Activated naive CD4-positive, alpha-beta T cell treated with anti-CD3 and anti-CD28 coated beads, Interleukin-2, amount 50 U/mL, for 24 hours (primary cell): ENCODE results near the gene PF4V1.
"Not testable (repeated sequence)": the region's sequence is repeated elsewhere in the genome, so short reads cannot be mapped to it uniquely, and the experiment has no call there.

Experiments used
- H3K27ac Mint-ChIP-seq: one replicate; pipeline ENCODE4 v1.8.0; 2021; ENCODE audit warnings: mild to moderate bottlenecking, mixed read lengths
- H3K27me3 Mint-ChIP-seq: one replicate; pipeline ENCODE4 v1.8.0; 2021; ENCODE audit warnings: mixed read lengths
- H3K36me3 Mint-ChIP-seq: one replicate; pipeline ENCODE4 v1.8.0; 2021; ENCODE audit warnings: mixed read lengths
- H3K4me1 Mint-ChIP-seq: one replicate; pipeline ENCODE4 v1.8.0; 2021; ENCODE audit warnings: mixed read lengths
- H3K4me3 Mint-ChIP-seq: one replicate; pipeline ENCODE4 v1.8.0; 2021; ENCODE audit warnings: mild to moderate bottlenecking, mixed read lengths
- H3K9me3 Mint-ChIP-seq: one replicate; pipeline ENCODE4 v1.8.0; 2021; ENCODE audit warnings: mixed read lengths

The PF4V1 gene

GRCh38 chr4:73874386-73874785 lies 21.3 kb downstream of the PF4V1 start:
- Mint-ChIP-seq H3K27ac (no peak overlapping the region), H3K4me1 (no peaks in the 10 kb centered on the region), H3K9me3 (no peaks in the 10 kb centered on the region), H3K4me3 (no peak overlapping the region), H3K36me3 (no peaks in the 10 kb centered on the region), H3K27me3 (peaks cover 7% of the 10 kb centered on the region)

GRCh38 chr4:73875401-73875800 lies 22.3 kb downstream of the PF4V1 start:
- Mint-ChIP-seq H3K9me3 (no peaks in the 10 kb centered on the region), H3K36me3 (no peaks in the 10 kb centered on the region), H3K4me3 (no peak overlapping the region), H3K27me3 (peaks cover 3% of the 10 kb centered on the region), H3K4me1 (no peaks in the 10 kb centered on the region), H3K27ac (no peak overlapping the region)

GRCh38 chr4:73883306-73883705 lies 30.2 kb downstream of the PF4V1 start:
- no peak overlapping the region for H3K4me3 Mint-ChIP-seq
- no peaks in the 10 kb centered on the region for H3K4me1 Mint-ChIP-seq
- H3K27me3 Mint-ChIP-seq = peaks cover 1% of the 10 kb centered on the region
- no peaks in the 10 kb centered on the region for H3K9me3 Mint-ChIP-seq
- H3K36me3 Mint-ChIP-seq = no peaks in the 10 kb centered on the region
- H3K27ac Mint-ChIP-seq = no peak overlapping the region

- Mint-ChIP-seq H3K4me3 (no peak overlapping the region), H3K9me3 (no peaks in the 10 kb centered on the region), H3K27me3 (no peaks in the 10 kb centered on the region), H3K27ac (no peak overlapping the region), H3K4me1 (no peaks in the 10 kb centered on the region), H3K36me3 (no peaks in the 10 kb centered on the region)
Observed at GRCh38 chr4:73885574-73886267, 32.6 kb downstream of the PF4V1 start.

GRCh38 chr4:73891326-73891725 lies 38.2 kb downstream of the PF4V1 start:
- no peaks in the 10 kb centered on the region for H3K4me1 Mint-ChIP-seq
- H3K4me3 Mint-ChIP-seq = no peak overlapping the region
- H3K9me3 Mint-ChIP-seq = no peaks in the 10 kb centered on the region
- H3K27me3 Mint-ChIP-seq = no peaks in the 10 kb centered on the region
- H3K27ac Mint-ChIP-seq = no peak overlapping the region
- no peaks in the 10 kb centered on the region for H3K36me3 Mint-ChIP-seq

- H3K4me3 Mint-ChIP-seq = no peak overlapping the region
- no peaks in the 10 kb centered on the region for H3K27me3 Mint-ChIP-seq
- H3K36me3 Mint-ChIP-seq = no peaks in the 10 kb centered on the region
- peak overlapping the region; percentile 55 for H3K27ac Mint-ChIP-seq
- H3K9me3 Mint-ChIP-seq = no peaks in the 10 kb centered on the region
- no peaks in the 10 kb centered on the region for H3K4me1 Mint-ChIP-seq
Observed at GRCh38 chr4:73891739-73892405, 38.8 kb downstream of the PF4V1 start.

- no peaks in the 10 kb centered on the region for H3K4me1 Mint-ChIP-seq
- no peak overlapping the region for H3K4me3 Mint-ChIP-seq
- H3K9me3 Mint-ChIP-seq = no peaks in the 10 kb centered on the region
- H3K27me3 Mint-ChIP-seq = no peaks in the 10 kb centered on the region
- H3K27ac Mint-ChIP-seq = no peak overlapping the region
- H3K36me3 Mint-ChIP-seq = no peaks in the 10 kb centered on the region
Observed at GRCh38 chr4:73892966-73893365, 39.9 kb downstream of the PF4V1 start.

GRCh38 chr4:73894001-73894400 lies 40.9 kb downstream of the PF4V1 start:
- H3K27me3 Mint-ChIP-seq = no peaks in the 10 kb centered on the region
- no peaks in the 10 kb centered on the region for H3K9me3 Mint-ChIP-seq
- H3K27ac Mint-ChIP-seq = no peak overlapping the region
- H3K4me1 Mint-ChIP-seq = no peaks in the 10 kb centered on the region
- no peak overlapping the region for H3K4me3 Mint-ChIP-seq
- no peaks in the 10 kb centered on the region for H3K36me3 Mint-ChIP-seq

- Mint-ChIP-seq H3K4me1 (no peaks in the 10 kb centered on the region), H3K27ac (no peak overlapping the region), H3K36me3 (no peaks in the 10 kb centered on the region), H3K27me3 (peaks cover 2% of the 10 kb centered on the region), H3K9me3 (peaks cover 5% of the 10 kb centered on the region), H3K4me3 (no peak overlapping the region)
Observed at GRCh38 chr4:73895201-73896175, 42.4 kb downstream of the PF4V1 start.

- Mint-ChIP-seq H3K9me3 (peaks cover 5% of the 10 kb centered on the region), H3K27ac (no peak overlapping the region), H3K4me1 (no peaks in the 10 kb centered on the region), H3K27me3 (peaks cover 2% of the 10 kb centered on the region), H3K4me3 (no peak overlapping the region), H3K36me3 (no peaks in the 10 kb centered on the region)
Observed at GRCh38 chr4:73896416-73896815, 43.3 kb downstream of the PF4V1 start.

GRCh38 chr4:73897380-73898136 lies 44.5 kb downstream of the PF4V1 start:
- H3K4me1 Mint-ChIP-seq = no peaks in the 10 kb centered on the region
- H3K9me3 Mint-ChIP-seq = peaks cover 5% of the 10 kb centered on the region
- no peaks in the 10 kb centered on the region for H3K36me3 Mint-ChIP-seq
- peaks cover 2% of the 10 kb centered on the region for H3K27me3 Mint-ChIP-seq
- no peak overlapping the region for H3K4me3 Mint-ChIP-seq
- no peak overlapping the region for H3K27ac Mint-ChIP-seq

GRCh38 chr4:73899338-73899737 lies 46.2 kb downstream of the PF4V1 start:
- not testable (repeated sequence) for H3K36me3 Mint-ChIP-seq, H3K4me3 Mint-ChIP-seq, H3K27ac Mint-ChIP-seq, H3K9me3 Mint-ChIP-seq, H3K27me3 Mint-ChIP-seq, H3K4me1 Mint-ChIP-seq

GRCh38 chr4:73901031-73901430 lies 47.9 kb downstream of the PF4V1 start:
- Mint-ChIP-seq H3K9me3 (peaks cover 5% of the 10 kb centered on the region), H3K4me3 (no peak overlapping the region), H3K27me3 (peaks cover 2% of the 10 kb centered on the region), H3K27ac (no peak overlapping the region), H3K36me3 (no peaks in the 10 kb centered on the region), H3K4me1 (no peaks in the 10 kb centered on the region)

GRCh38 chr4:73902038-73902637 lies 49.0 kb downstream of the PF4V1 start:
- Mint-ChIP-seq H3K4me3 (no peak overlapping the region), H3K27me3 (peaks cover 2% of the 10 kb centered on the region), H3K9me3 (peaks cover 5% of the 10 kb centered on the region), H3K36me3 (no peaks in the 10 kb centered on the region), H3K27ac (no peak overlapping the region), H3K4me1 (no peaks in the 10 kb centered on the region)
